Right atrium auricular region (tissue), 2 donors: Measurements from ENCODE around the gene RFX8. TPM values are rescaled to one million over a fixed set of nuclear protein-coding genes. Genes with fewer than 3 reads are reported as not detected.
A peak's percentile ranks its signal among the peaks of the same experiment; 100 is the strongest.

Experiments
- DNase-seq: peaks from one replicate; pipeline ENCODE4 v3.0.0-alpha.2; 2019; ENCODE audit warnings: low spot score
- H3K27ac ChIP-seq, 2 donors: fragments of 200-600 bp; sonication (generic); 1 replicate in 1 of 2; 2 replicates in 1 of 2; pipeline ENCODE4 v1.5.1; 2016 to 2019
- H3K27me3 ChIP-seq, 2 donors: fragments of 200-600 bp; sonication (generic); one replicate each; pipeline versions ENCODE4 v1.5.1 to v1.6.0; 2017 to 2019
- H3K36me3 ChIP-seq: fragments of 200-600 bp; sonication (generic); one replicate; pipeline ENCODE4 v1.5.1; 2016
- H3K4me1 ChIP-seq, 2 donors: fragments of 200-600 bp; sonication (generic); one replicate each; pipeline versions ENCODE4 v1.5.1 to v1.6.0; 2017 to 2019
- H3K4me3 ChIP-seq, 2 donors: fragments of 200-600 bp; sonication (generic); 1 replicate in 1 of 2; 2 replicates in 1 of 2; pipeline ENCODE4 v1.5.1; 2017 to 2019; ENCODE audit warnings: mild to moderate bottlenecking in 1 of 2, moderate library complexity in 1 of 2
- H3K9me3 ChIP-seq, 2 donors: fragments of 200-600 bp; sonication (generic); one replicate each; pipeline ENCODE4 v1.5.1; 2019
- CTCF ChIP-seq, 2 donors: fragments of 200-600 bp; sonication (generic); IDR thresholded peaks; one replicate each; pipeline ENCODE4 v1.5.1; 2019; ENCODE audit warnings: antibody characterized with exemption in 2 of 2
- total RNA-seq, 2 donors: library from RNA; depleted of rRNA; stranded (reverse); fragments of >200 nt; gene quantifications; one replicate each; pipeline ENCODE4 v1.1.0, GENCODE V29; 2016

RFX8 gene
- total RNA-seq, 2 donors from 2014 or later = 0.35 TPM; not detected in 1

- H3K4me3 ChIP-seq = peak within 1 kb of the TSS; percentile 32 to 53
- no peaks in the 10 kb centered on the region for H3K27me3 ChIP-seq
- no peaks in the 10 kb centered on the region for H3K36me3 ChIP-seq
- H3K9me3 ChIP-seq = no peaks in the 10 kb centered on the region
- peaks cover 0 to 12% of the 10 kb centered on the region in 2 donors for H3K4me1 ChIP-seq
- H3K27ac ChIP-seq = no peak within 1 kb of the TSS
- peak; percentile 60 for DNase-seq
- peak; percentile 48 to 67 for TF ChIP-seq CTCF (IDR thresholded peaks at IDR 0.05)
Observed at GRCh38 chr2:101387151-101387834, 87.6 kb downstream of the RFX8 start, which contains the start of gene CREG2. Gene CREG2 (minus strand): TSS chr2:101387503. CDS start chr2:101387457, 46 bp downstream.

GRCh38 chr2:101386599-101387150 is 88.2 kb downstream of the RFX8 start:
- H3K27ac ChIP-seq = no peak overlapping the region
- no peak for TF ChIP-seq CTCF (IDR thresholded peaks at IDR 0.05)
- no peaks in the 10 kb centered on the region for H3K27me3 ChIP-seq
- peak overlapping the region; percentile 32 to 53 for H3K4me3 ChIP-seq
- H3K36me3 ChIP-seq = no peaks in the 10 kb centered on the region
- no peaks in the 10 kb centered on the region for H3K9me3 ChIP-seq
- H3K4me1 ChIP-seq = peaks cover 0 to 12% of the 10 kb centered on the region in 2 donors
- no peak for DNase-seq

GRCh38 chr2:101383016-101383541 is 91.8 kb downstream of the RFX8 start:
- no peak overlapping the region for H3K4me3 ChIP-seq
- H3K36me3 ChIP-seq = no peaks in the 10 kb centered on the region
- H3K27me3 ChIP-seq = no peaks in the 10 kb centered on the region
- TF ChIP-seq CTCF (IDR thresholded peaks at IDR 0.05) = no peak
- H3K4me1 ChIP-seq = peaks cover 0 to 16% of the 10 kb centered on the region in 2 donors
- H3K9me3 ChIP-seq = no peaks in the 10 kb centered on the region
- no peak for DNase-seq
- H3K27ac ChIP-seq = no peak overlapping the region

- H3K27me3 ChIP-seq = no peaks in the 10 kb centered on the region
- no peak overlapping the region for H3K27ac ChIP-seq
- no peak for DNase-seq
- no peaks in the 10 kb centered on the region for H3K9me3 ChIP-seq
- H3K36me3 ChIP-seq = no peaks in the 10 kb centered on the region
- H3K4me3 ChIP-seq = no peak overlapping the region
- H3K4me1 ChIP-seq = peaks cover 0 to 13% of the 10 kb centered on the region in 2 donors
- no peak for TF ChIP-seq CTCF (IDR thresholded peaks at IDR 0.05)
Observed at GRCh38 chr2:101382442-101382841, 92.5 kb downstream of the RFX8 start.

GRCh38 chr2:101380376-101380775 is 94.5 kb downstream of the RFX8 start:
- H3K4me3 ChIP-seq = no peak overlapping the region

More at GRCh38 chr2:101380376-101380775, 94.5 kb downstream of the RFX8 start:
- H3K27ac ChIP-seq = no peak overlapping the region
- no peaks in the 10 kb centered on the region for H3K9me3 ChIP-seq
- no peaks in the 10 kb centered on the region for H3K27me3 ChIP-seq
- no peak for TF ChIP-seq CTCF (IDR thresholded peaks at IDR 0.05)
- peaks cover 0 to 8% of the 10 kb centered on the region in 2 donors for H3K4me1 ChIP-seq
- no peaks in the 10 kb centered on the region for H3K36me3 ChIP-seq
- peak; percentile 61 for DNase-seq
